GM10266 (cell line): ENCODE results near the gene ODAPH.

Source experiments
- DNase-seq: peaks from one replicate; pipeline ENCODE4 v3.0.0; 2012; ENCODE audit errors: extremely low spot score
- CTCF ChIP-seq: IDR thresholded peaks from 2 replicates; pipeline ENCODE4 v1.5.1; 2012; ENCODE audit warnings: mild to moderate bottlenecking, low read depth; ENCODE audit not compliant: control insufficient read depth, insufficient read depth; ENCODE audit errors: missing control alignments

The ODAPH gene

GRCh38 chr4:75596061-75596460 is 40.2 kb downstream of the ODAPH start:
- TF ChIP-seq CTCF: no peak
- DNase-seq: no peak

- DNase-seq: peak; percentile 17
- TF ChIP-seq CTCF: no peak
Measured at GRCh38 chr4:75598390-75598789, 42.5 kb downstream of the ODAPH start.

- no peak for DNase-seq
- TF ChIP-seq CTCF: no peak
Measured at GRCh38 chr4:75599647-75600046, 43.8 kb downstream of the ODAPH start.

GRCh38 chr4:75605928-75606327 is 50.1 kb downstream of the ODAPH start:
- no peak for TF ChIP-seq CTCF
- DNase-seq: no peak

- TF ChIP-seq CTCF: no peak
- DNase-seq: no peak
Measured at GRCh38 chr4:75612306-75612705, 56.4 kb downstream of the ODAPH start.
